GM19099 (cell line): ENCODE results near the gene PRICKLE2.

Experiments used
- POLR2A ChIP-seq: IDR thresholded peaks from 3 replicates; pipeline ENCODE4 v1.6.1; 2011; ENCODE audit warnings: low read depth; ENCODE audit not compliant: insufficient read length; ENCODE audit errors: extremely low read depth

PRICKLE2 gene

GRCh38 chr3:64164349-64164748 lies 60.9 kb downstream of the PRICKLE2 start:
- TF ChIP-seq POLR2A: no peak

GRCh38 chr3:64163755-64164148 lies 61.5 kb downstream of the PRICKLE2 start:
- TF ChIP-seq POLR2A: no peak

GRCh38 chr3:64163019-64163754 lies 62.1 kb downstream of the PRICKLE2 start:
- TF ChIP-seq POLR2A: no peak

GRCh38 chr3:64161481-64161952 lies 63.7 kb downstream of the PRICKLE2 start:
- TF ChIP-seq POLR2A: no peak

- TF ChIP-seq POLR2A: no peak
Measured at GRCh38 chr3:64160000-64160695, 65.1 kb downstream of the PRICKLE2 start.

- no peak for TF ChIP-seq POLR2A
Measured at GRCh38 chr3:64158334-64158733, 66.9 kb downstream of the PRICKLE2 start.

GRCh38 chr3:64157150-64158035 lies 67.9 kb downstream of the PRICKLE2 start:
- no peak for TF ChIP-seq POLR2A

- TF ChIP-seq POLR2A: no peak
Measured at GRCh38 chr3:64155328-64155727, 69.9 kb downstream of the PRICKLE2 start.

GRCh38 chr3:64152676-64153466 lies 72.4 kb downstream of the PRICKLE2 start:
- no peak for TF ChIP-seq POLR2A

- no peak for TF ChIP-seq POLR2A
Measured at GRCh38 chr3:64152086-64152485, 73.2 kb downstream of the PRICKLE2 start.

- no peak for TF ChIP-seq POLR2A
Measured at GRCh38 chr3:64151342-64151871, 73.9 kb downstream of the PRICKLE2 start.

GRCh38 chr3:64150623-64151207 lies 74.6 kb downstream of the PRICKLE2 start:
- no peak for TF ChIP-seq POLR2A

- TF ChIP-seq POLR2A: no peak
Measured at GRCh38 chr3:64149886-64150285, 75.4 kb downstream of the PRICKLE2 start.
